Upper lobe of left lung (tissue), 6 donors: ENCODE measurements around the gene ME1. TPM values are rescaled to one million over a fixed set of nuclear protein-coding genes. Genes with fewer than 3 reads are reported as not detected.
"Not testable (repeated sequence)": the region's sequence is repeated elsewhere in the genome, so short reads cannot be mapped to it uniquely, and the experiment has no call there.

ENCODE experiments used
- ATAC-seq, 2 donors: fragments of 200-7000 bp; cut with Tn5 transposase; one replicate each; pipeline ENCODE4 v1.9.1; 2022; ENCODE audit warnings: mild to moderate bottlenecking in 2 of 2, moderate library complexity in 2 of 2; ENCODE audit not compliant: low FRiP score in 2 of 2
- DNase-seq, 2 donors: peaks; one replicate each; pipeline ENCODE4 v3.0.0-alpha.2; 2019 to 2020
- H3K27ac ChIP-seq, 4 donors: fragments of 200-600 bp; sonication (generic); one replicate each; pipeline ENCODE4 v1.5.1; 2016 to 2019
- H3K27me3 ChIP-seq, 4 donors: fragments of 200-600 bp; sonication (generic); one replicate each; pipeline ENCODE4 v1.5.1; 2017 to 2019
- H3K36me3 ChIP-seq, 4 donors: fragments of 200-600 bp; sonication (generic); one replicate each; pipeline ENCODE4 v1.5.1; 2016 to 2019
- H3K4me1 ChIP-seq, 4 donors: fragments of 200-600 bp; sonication (generic); one replicate each; pipeline ENCODE4 v1.5.1; 2018 to 2019
- H3K4me3 ChIP-seq, 4 donors: fragments of 200-600 bp; sonication (generic); one replicate each; pipeline ENCODE4 v1.5.1; 2017 to 2019; ENCODE audit warnings: mild to moderate bottlenecking in 2 of 4, moderate library complexity in 1 of 4
- H3K9me3 ChIP-seq, 4 donors: fragments of 200-600 bp; sonication (generic); one replicate each; pipeline ENCODE4 v1.5.1; 2018 to 2019
- EP300 ChIP-seq, 4 donors: sonication (generic); formaldehyde crosslinking; IDR thresholded peaks; one replicate each; pipeline ENCODE4 v1.5.1; 2017; ENCODE audit warnings: antibody characterized with exemption in 4 of 4, control low read depth in 2 of 4
- POLR2A ChIP-seq, 4 donors: fragments of 450-650 bp; IDR thresholded peaks; one replicate each; pipeline ENCODE4 v1.5.1; 2016 to 2017; ENCODE audit warnings: antibody characterized with exemption in 4 of 4, mild to moderate bottlenecking in 2 of 4
- POLR2AphosphoS5 ChIP-seq, 2 donors: sonication (generic); formaldehyde crosslinking; IDR thresholded peaks; one replicate each; pipeline ENCODE4 v1.5.1; 2017; ENCODE audit warnings: antibody characterized with exemption in 2 of 2
- WGBS, 2 donors: methylation state at CpG; one replicate each; pipeline ENCODE4 v1.1.5; 2017 to 2018; 5-methylcytosine and 5-hydroxymethylcytosine counted together
- total RNA-seq, 6 donors: library from RNA; depleted of rRNA in 4 of 6; stranded (reverse); fragments of >200 nt in 4 of 6; gene quantifications; one replicate each; pipeline versions ENCODE4 v1.1.0 to v1.2.1, GENCODE V29; 2016 to 2021
- TF ChIP-seq, protein P1 (sequence below), 6 experiments: fragments of 450-650 bp in 4 of 6; fragments of 200-600 bp in 2 of 6; sonication (generic) in 2 of 6; IDR thresholded peaks; one replicate each; pipeline ENCODE4 v1.5.1; 2016 to 2019; ENCODE audit warnings: antibody characterized with exemption in 6 of 6
- donor health status: DM: no; HTN: no; CAD: no; lungs with moderate emphysema.
- donor health status: DM: no; HTN: yes; CAD: no; lungs with severe emphysema.

Gene ME1
- total RNA-seq, 6 donors from 2014 or later: 12.0 to 16.8 (median 14.0) TPM

- H3K27me3 ChIP-seq: no peaks in the 10 kb centered on the region
- peaks cover 0 to 3% (median 0%) of the 10 kb centered on the region in 4 donors for H3K4me1 ChIP-seq
- H3K4me3 ChIP-seq: no peak overlapping the region
- no peak for ATAC-seq
- no peak overlapping the region for H3K27ac ChIP-seq
- H3K9me3 ChIP-seq: no peaks in the 10 kb centered on the region
- TF ChIP-seq, protein P1, sequence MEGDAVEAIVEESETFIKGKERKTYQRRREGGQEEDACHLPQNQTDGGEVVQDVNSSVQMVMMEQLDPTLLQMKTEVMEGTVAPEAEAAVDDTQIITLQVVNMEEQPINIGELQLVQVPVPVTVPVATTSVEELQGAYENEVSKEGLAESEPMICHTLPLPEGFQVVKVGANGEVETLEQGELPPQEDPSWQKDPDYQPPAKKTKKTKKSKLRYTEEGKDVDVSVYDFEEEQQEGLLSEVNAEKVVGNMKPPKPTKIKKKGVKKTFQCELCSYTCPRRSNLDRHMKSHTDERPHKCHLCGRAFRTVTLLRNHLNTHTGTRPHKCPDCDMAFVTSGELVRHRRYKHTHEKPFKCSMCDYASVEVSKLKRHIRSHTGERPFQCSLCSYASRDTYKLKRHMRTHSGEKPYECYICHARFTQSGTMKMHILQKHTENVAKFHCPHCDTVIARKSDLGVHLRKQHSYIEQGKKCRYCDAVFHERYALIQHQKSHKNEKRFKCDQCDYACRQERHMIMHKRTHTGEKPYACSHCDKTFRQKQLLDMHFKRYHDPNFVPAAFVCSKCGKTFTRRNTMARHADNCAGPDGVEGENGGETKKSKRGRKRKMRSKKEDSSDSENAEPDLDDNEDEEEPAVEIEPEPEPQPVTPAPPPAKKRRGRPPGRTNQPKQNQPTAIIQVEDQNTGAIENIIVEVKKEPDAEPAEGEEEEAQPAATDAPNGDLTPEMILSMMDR (IDR thresholded peaks at IDR 0.05): no peak
- TF ChIP-seq POLR2AphosphoS5 (IDR thresholded peaks at IDR 0.05) (no peak), EP300 (IDR thresholded peaks at IDR 0.05) (no peak), POLR2A (IDR thresholded peaks at IDR 0.05) (no peak)
- DNase-seq: no peak
- H3K36me3 ChIP-seq: no peaks in the 10 kb centered on the region
Observed at GRCh38 chr6:83368577-83368976, 62.3 kb downstream of the ME1 start.

GRCh38 chr6:83367104-83367503 is 63.7 kb downstream of the ME1 start:
- no peak for TF ChIP-seq POLR2A (IDR thresholded peaks at IDR 0.05)
- TF ChIP-seq, protein P1 (IDR thresholded peaks at IDR 0.05): no peak
- 95 to 100% methylated on average over 1 of the region's 1 CpG for WGBS, 2 donors

GRCh38 chr6:83365931-83366330 is 64.9 kb downstream of the ME1 start:
- no peaks in the 10 kb centered on the region for H3K36me3 ChIP-seq
- H3K27me3 ChIP-seq: no peaks in the 10 kb centered on the region
- 56 to 61% methylated on average over 1 of the region's 1 CpG for WGBS, 2 donors
- DNase-seq (no peak), ATAC-seq (peak in 1 of 2 donors; percentile 66)
- TF ChIP-seq, protein P1 (IDR thresholded peaks at IDR 0.05): no peak
- TF ChIP-seq EP300 (IDR thresholded peaks at IDR 0.05): no peak
- no peak for TF ChIP-seq POLR2A (IDR thresholded peaks at IDR 0.05)
- TF ChIP-seq POLR2AphosphoS5 (IDR thresholded peaks at IDR 0.05): no peak
- H3K4me1 ChIP-seq: peaks cover 0 to 3% (median 0%) of the 10 kb centered on the region in 4 donors
- H3K9me3 ChIP-seq: no peaks in the 10 kb centered on the region
- H3K4me3 ChIP-seq: no peak overlapping the region
- H3K27ac ChIP-seq: no peak overlapping the region

More at GRCh38 chr6:83367104-83367503, 63.7 kb downstream of the ME1 start:
- no peaks in the 10 kb centered on the region for H3K36me3 ChIP-seq
- H3K4me3 ChIP-seq: no peak overlapping the region
- no peaks in the 10 kb centered on the region for H3K27me3 ChIP-seq
- no peak for DNase-seq
- peaks cover 0 to 3% (median 0%) of the 10 kb centered on the region in 4 donors for H3K4me1 ChIP-seq
- no peak for ATAC-seq
- no peaks in the 10 kb centered on the region for H3K9me3 ChIP-seq
- no peak overlapping the region for H3K27ac ChIP-seq

GRCh38 chr6:83362349-83362748 is 68.5 kb downstream of the ME1 start:
- not testable (repeated sequence) for DNase-seq, H3K36me3 ChIP-seq, H3K9me3 ChIP-seq, H3K27ac ChIP-seq, H3K4me1 ChIP-seq, ATAC-seq, H3K4me3 ChIP-seq, H3K27me3 ChIP-seq
- WGBS, 2 donors: 97% methylated on average over 5 to 6 of the region's 6 CpGs

DNA sequence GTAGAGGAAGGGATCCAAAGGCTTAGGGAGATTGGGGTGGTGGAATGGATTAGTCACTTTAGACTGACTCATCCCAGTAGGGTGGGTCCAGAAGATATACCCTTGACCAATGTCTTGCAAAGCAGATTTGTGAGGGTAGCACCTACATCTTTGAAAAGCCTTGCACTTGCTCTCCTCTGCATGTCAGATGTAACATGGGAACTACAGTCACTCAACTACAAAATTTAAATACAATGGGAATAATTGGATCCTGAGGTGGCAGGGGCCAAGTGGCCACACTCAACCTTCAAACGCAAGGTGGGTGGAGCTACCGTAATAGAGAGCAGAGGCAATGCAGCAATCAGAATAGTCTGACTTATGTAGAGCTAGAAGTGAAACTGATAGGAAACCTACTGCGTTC is 71.2 kb downstream of the ME1 start:
- Histone ChIP-seq H3K9me3 (peaks cover 0 to 8% (median 6%) of the 10 kb centered on the region in 4 donors), H3K27me3 (no peaks in the 10 kb centered on the region), H3K4me1 (no peaks in the 10 kb centered on the region), H3K36me3 (no peaks in the 10 kb centered on the region), H3K4me3 (no peak overlapping the region), H3K27ac (no peak overlapping the region)
- no peak for TF ChIP-seq POLR2A (IDR thresholded peaks at IDR 0.05)
- TF ChIP-seq, protein P1 (IDR thresholded peaks at IDR 0.05): no peak
- TF ChIP-seq POLR2AphosphoS5 (IDR thresholded peaks at IDR 0.05): no peak
- no peak for TF ChIP-seq EP300 (IDR thresholded peaks at IDR 0.05)
- DNase-seq: no peak
- WGBS, 2 donors: 85 to 97% methylated on average over 3 of the region's 3 CpGs
- no peak for ATAC-seq
